Endothelial cell of umbilical vein (primary cell): ENCODE measurements around the gene HCLS1. TPM values are rescaled to one million over a fixed set of nuclear protein-coding genes. Genes with fewer than 3 reads are reported as not detected.

ENCODE experiments used
- BruUV-seq: library from RNA; stranded (reverse); fragments of 400-500 nt; replicated peaks from 2 replicates; lab custom pipeline; 2021; lab: Mats Ljungman, UMichigan
- CTCF ChIA-PET: fragments of 300-600, 350-600 bp; sonication (Branson Sonifier 250); formaldehyde crosslinking; loops from one replicate; lab custom pipeline; 2021; ENCODE audit warnings: antibody characterized with exemption, inconsistent platforms; lab: Charles Lee
- POLR2A ChIA-PET: fragments of 300-600, 350-600 bp; sonication (Branson Sonifier 250); formaldehyde crosslinking; loops from one replicate; lab custom pipeline; 2021; ENCODE audit warnings: antibody characterized with exemption, inconsistent platforms; lab: Charles Lee
- DNase-seq: peaks from one replicate; pipeline ENCODE4 v3.0.0-alpha.2; 2011; ENCODE audit warnings: low read depth, low spot score
- FAIRE-seq: peaks from 2 replicates; lab custom pipeline; 2011; peaks lifted over from hg19 to GRCh38; lab: Jason Lieb, UNC
- H2AFZ ChIP-seq: 2 replicates; pipeline ENCODE4 v1.6.0; 2012; ENCODE audit warnings: low read depth, low read length, control low read depth, inconsistent platforms
- H3K27ac ChIP-seq: 2 replicates; pipeline ENCODE4 v1.5.1; 2011; ENCODE audit warnings: low read depth, mild to moderate bottlenecking, control low read depth, low read length, moderate library complexity; ENCODE audit not compliant: insufficient read depth
- H3K27me3 ChIP-seq, 2 experiments: 2 replicates each; pipeline versions ENCODE4 v1.6.0 to v1.6.1; 2011; ENCODE audit warnings: low read length in 2 of 2, mixed read lengths in 1 of 2; ENCODE audit not compliant: control insufficient read depth in 2 of 2, insufficient read depth in 2 of 2
- H3K36me3 ChIP-seq, 2 experiments: 2 replicates in 1 of 2; 3 replicates in 1 of 2; pipeline ENCODE4 v1.5.1; 2011; ENCODE audit warnings: low read length in 2 of 2, mild to moderate bottlenecking in 1 of 2, moderate library complexity in 1 of 2; ENCODE audit not compliant: control insufficient read depth in 2 of 2, insufficient read depth in 2 of 2; ENCODE audit errors: extremely low read depth in 1 of 2
- H3K4me1 ChIP-seq: 3 replicates; pipeline ENCODE4 v1.5.1; 2011; ENCODE audit warnings: mild to moderate bottlenecking, low read length; ENCODE audit not compliant: control insufficient read depth, insufficient read depth; ENCODE audit errors: extremely low read depth
- H3K4me2 ChIP-seq: 2 replicates; pipeline ENCODE4 v1.6.1; 2011; ENCODE audit warnings: low read length, control low read depth, mixed read lengths; ENCODE audit not compliant: insufficient read depth
- H3K4me3 ChIP-seq, 3 experiments: fragments of 200-600 bp in 1 of 3; sonication (generic), shearing (Covaris generic) in 1 of 3; replicated peaks in 1 of 3; 2 replicates each; pipeline ENCODE4 v1.5.1; 2011 to 2016; ENCODE audit warnings: control low read depth in 3 of 3, low read length in 3 of 3, mild to moderate bottlenecking in 2 of 3, inconsistent platforms in 1 of 3, low read depth in 1 of 3, moderate library complexity in 1 of 3; ENCODE audit not compliant: insufficient read depth in 1 of 3
- H3K79me2 ChIP-seq: 2 replicates; pipeline ENCODE4 v1.6.0; 2012; ENCODE audit warnings: low read length, inconsistent platforms; ENCODE audit not compliant: control insufficient read depth, insufficient read depth
- H3K9ac ChIP-seq: replicated peaks from 2 replicates; pipeline ENCODE3; 2011; ENCODE audit warnings: low read length, control low read depth; ENCODE audit not compliant: insufficient read depth; ENCODE audit errors: extremely low read depth
- H3K9me1 ChIP-seq: replicated peaks from 3 replicates; pipeline ENCODE4 v1.6.0; 2011; ENCODE audit warnings: mild to moderate bottlenecking, low read length; ENCODE audit not compliant: control insufficient read depth, insufficient read depth; ENCODE audit errors: extremely low read depth
- H3K9me3 ChIP-seq: replicated peaks from 2 replicates; pipeline ENCODE4 v1.5.1; 2012; ENCODE audit warnings: low read length, inconsistent platforms; ENCODE audit not compliant: control insufficient read depth, insufficient read depth
- H4K20me1 ChIP-seq: replicated peaks from 2 replicates; pipeline ENCODE3; 2011; ENCODE audit warnings: mild to moderate bottlenecking, low read length; ENCODE audit not compliant: control insufficient read depth, insufficient read depth; ENCODE audit errors: extremely low read depth
- EZH2 ChIP-seq: IDR thresholded peaks from 2 replicates; pipeline ENCODE4 v1.6.1; 2012; ENCODE audit warnings: borderline replicate concordance, low read depth, mild to moderate bottlenecking, moderate library complexity, low read length, inconsistent platforms; ENCODE audit not compliant: severe bottlenecking
- FOS ChIP-seq: IDR thresholded peaks from 2 replicates; pipeline ENCODE4 v1.6.1; 2011; ENCODE audit warnings: mild to moderate bottlenecking, low read length, moderate library complexity, borderline replicate concordance; ENCODE audit not compliant: insufficient read depth
- GATA2 ChIP-seq: IDR thresholded peaks from 2 replicates; pipeline ENCODE4 v1.7.0; 2011; ENCODE audit warnings: low read depth, mild to moderate bottlenecking, moderate library complexity, mixed read lengths, low read length; ENCODE audit not compliant: insufficient read length, insufficient read depth
- JUN ChIP-seq: IDR thresholded peaks from 2 replicates; pipeline ENCODE4 v1.6.1; 2011; ENCODE audit warnings: borderline replicate concordance, low read depth; ENCODE audit not compliant: insufficient read length, insufficient read depth
- MYC ChIP-seq: IDR thresholded peaks from one replicate; pipeline ENCODE4 v1.6.1; 2011; ENCODE audit warnings: mild to moderate bottlenecking, low read depth, low read length
- POLR2A ChIP-seq: IDR thresholded peaks from 2 replicates; pipeline ENCODE4 v1.6.1; 2012; ENCODE audit warnings: low read depth, mild to moderate bottlenecking, control low read depth, low read length
- POLR2AphosphoS5 ChIP-seq: IDR thresholded peaks from 2 replicates; pipeline ENCODE4 v1.6.1; 2012; ENCODE audit warnings: low read depth, mild to moderate bottlenecking, control low read depth, low read length, moderate library complexity; ENCODE audit not compliant: insufficient read depth
- dilution Hi-C: fragments of 300-500 bp; cut with MboI; formaldehyde crosslinking; loops from one replicate; pipeline ENCODE4 v1.15.0; 2019; ENCODE audit warnings: low sequenced_read_pairs; ENCODE audit not compliant: extremely low pct_ligation_motif_present
- intact Hi-C: fragments of 100-400 bp; cut with micrococcal nuclease; formaldehyde crosslinking; loops from one replicate; pipeline ENCODE4 v1.10.0; 2022
- polyA plus RNA-seq, 4 experiments: library from polyadenylated mRNA; depleted of rRNA in 3 of 4; stranded (reverse) in 3 of 4; unstranded in 1 of 4; fragments of >200 nt; gene quantifications; 2 replicates each; pipeline versions ENCODE4 v1.2.1 to v1.2.3, GENCODE V29; 2011 to 2012; ENCODE audit warnings: missing spikeins in 1 of 4
- total RNA-seq: library from RNA; stranded (reverse); gene quantifications from 2 replicates; pipeline ENCODE4 v1.2.3, GENCODE V29; 2021
- TF ChIP-seq, protein P1 (sequence below): IDR thresholded peaks from 2 replicates; pipeline ENCODE4 v1.6.1; 2011; ENCODE audit not compliant: insufficient read depth, insufficient read length

HCLS1 gene
- total and polyA plus RNA-seq, 2 donors (not counting 3 experiments of a cell fraction or from before 2014, with no cell fraction given): 51.9 to 63.5 TPM

- Histone ChIP-seq H3K9me1 (no peaks in the 10 kb centered on the region), H3K4me3 (no peak overlapping the region), H3K27me3 (no peaks in the 10 kb centered on the region), H3K4me1 (no peaks in the 10 kb centered on the region), H3K79me2 (no peaks in the 10 kb centered on the region), H3K27ac (no peak overlapping the region), H3K9ac (no peak overlapping the region), H4K20me1 (no peaks in the 10 kb centered on the region), H3K4me2 (no peak overlapping the region), H2AFZ (no peak overlapping the region), H3K9me3 (no peaks in the 10 kb centered on the region), H3K36me3 (peaks cover 2% of the 10 kb centered on the region in 2 experiments)
- no TSS peak for BruUV-seq
- POLR2A ChIA-PET: interaction anchor here (0.6 to 0.7 kb wide), 2 partner anchors 10 to 533 kb away, joined by 3 read pairs; no protein-coding TSS in a partner anchor
- intact Hi-C loops: no loop called here
- DNase-seq (no peak), FAIRE-seq (no peak)
- CTCF ChIA-PET: interaction anchor here (0.7 kb wide), 1 partner anchor 671 kb away, joined by 3 read pairs; no protein-coding TSS in a partner anchor
- TF ChIP-seq POLR2A: no peak
- no peak for TF ChIP-seq JUN
- no peak for TF ChIP-seq POLR2AphosphoS5
- TF ChIP-seq GATA2: no peak
- TF ChIP-seq EZH2: no peak
- dilution Hi-C loops: no loop called here
Measured at GRCh38 chr3:121630355-121630754, 30.3 kb downstream of the HCLS1 start.

DNA sequence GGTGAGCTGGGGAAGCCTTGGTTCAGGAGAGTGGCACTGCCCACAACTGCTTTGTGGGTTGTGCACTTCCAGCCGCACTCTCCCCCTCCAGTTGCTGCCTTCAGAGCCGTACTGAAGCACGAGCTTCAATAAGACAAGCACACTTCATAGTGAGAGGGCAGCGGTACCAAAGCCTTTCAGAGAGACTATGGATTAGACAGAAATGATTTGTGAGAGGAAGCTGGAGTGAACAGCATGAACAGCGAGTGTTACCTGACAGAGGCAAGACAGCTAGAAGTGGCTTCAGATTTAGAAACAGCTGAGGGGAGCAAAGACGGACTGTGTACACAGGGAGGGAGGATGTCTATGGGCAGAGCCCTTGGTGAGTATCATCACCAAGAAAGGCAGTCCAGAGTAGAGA is 31.1 kb downstream of the HCLS1 start:
- H3K4me2 ChIP-seq: no peak overlapping the region
- dilution Hi-C loops (no loop called here), intact Hi-C loops (no loop called here)
- FAIRE-seq (no peak), DNase-seq (no peak)
- H3K27ac ChIP-seq: no peak overlapping the region
- H3K9me1 ChIP-seq: no peaks in the 10 kb centered on the region
- no peak overlapping the region for H3K9ac ChIP-seq
- H3K27me3 ChIP-seq: no peaks in the 10 kb centered on the region
- H4K20me1 ChIP-seq: no peaks in the 10 kb centered on the region
- H3K36me3 ChIP-seq: peaks cover 2% of the 10 kb centered on the region in 2 experiments
- POLR2A ChIA-PET: no interaction called here
- no peaks in the 10 kb centered on the region for H3K9me3 ChIP-seq
- TF ChIP-seq JUN: no peak
- no peak for TF ChIP-seq POLR2AphosphoS5
- TF ChIP-seq MYC: no peak
- TF ChIP-seq POLR2A: no peak
- TF ChIP-seq, protein P1, sequence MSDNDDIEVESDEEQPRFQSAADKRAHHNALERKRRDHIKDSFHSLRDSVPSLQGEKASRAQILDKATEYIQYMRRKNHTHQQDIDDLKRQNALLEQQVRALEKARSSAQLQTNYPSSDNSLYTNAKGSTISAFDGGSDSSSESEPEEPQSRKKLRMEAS: no peak
- TF ChIP-seq EZH2: no peak
- TF ChIP-seq FOS: no peak
- TF ChIP-seq GATA2: no peak
- no TSS peak for BruUV-seq
- no peaks in the 10 kb centered on the region for H3K79me2 ChIP-seq
- H3K4me3 ChIP-seq: no peak overlapping the region
- no peaks in the 10 kb centered on the region for H3K4me1 ChIP-seq
- CTCF ChIA-PET: no interaction called here
- no peak overlapping the region for H2AFZ ChIP-seq
